HepG2 (cell line): Measurements from ENCODE around the gene ST3GAL4. TPM values are rescaled to one million over a fixed set of nuclear protein-coding genes. Genes with fewer than 3 reads are reported as not detected.
"Not testable (repeated sequence)": the region's sequence is repeated elsewhere in the genome, so short reads cannot be mapped to it uniquely, and the experiment has no call there.

Experiments used
- ATAC-seq: fragments of 200-7000 bp; cut with Tn5 transposase; 3 replicates; pipeline ENCODE4 v1.9.1; 2020; ENCODE audit warnings: mild to moderate bottlenecking, moderate library complexity
- BruUV-seq: library from RNA; stranded (reverse); fragments of 400-500 nt; replicated peaks from 2 replicates; lab custom pipeline; 2021; lab: Mats Ljungman, UMichigan
- CTCF ChIA-PET: fragments of 300-600 bp; formaldehyde crosslinking; extraction: SDS; loops from one replicate; lab custom pipeline; 2021; ENCODE audit warnings: low total read pairs, inconsistent platforms, low intra/inter-chr PET ratio; lab: Yijun Ruan, JAX
- POLR2A ChIA-PET: fragments of 350-600 bp; sonication (Branson Sonifier 250); formaldehyde crosslinking; loops from one replicate; lab custom pipeline; 2020; ENCODE audit warnings: antibody characterized with exemption, inconsistent platforms; lab: Yijun Ruan, JAX
- DNase-seq: peaks from one replicate; pipeline ENCODE4 v3.0.0-alpha.2; 2015; ENCODE audit warnings: low spot score
- FAIRE-seq: peaks from 3 replicates; lab custom pipeline; 2011; peaks lifted over from hg19 to GRCh38; lab: Jason Lieb, UNC
- H2AFZ ChIP-seq: one replicate; pipeline ENCODE4 v1.6.1; 2011; ENCODE audit warnings: low read length, inconsistent platforms
- H3K27ac ChIP-seq: fragments of 300-600 bp; 3 replicates; pipeline ENCODE4 v1.8.0; 2011; ENCODE audit warnings: mixed run types, mild to moderate bottlenecking, mixed read lengths, low read length, inconsistent platforms; ENCODE audit not compliant: insufficient read depth; ENCODE audit errors: extremely low read length
- H3K27me3 ChIP-seq, 2 experiments: fragments of 200-600 bp in 1 of 2; 2 replicates in 1 of 2; 3 replicates in 1 of 2; pipeline versions ENCODE4 v1.6.0 to v1.8.0; 2011; ENCODE audit warnings: low read length in 2 of 2, mild to moderate bottlenecking in 2 of 2, moderate library complexity in 2 of 2, inconsistent platforms in 1 of 2; ENCODE audit not compliant: insufficient read depth in 2 of 2, control insufficient read depth in 1 of 2
- H3K36me3 ChIP-seq, 2 experiments: fragments of 200-600 bp in 1 of 2; replicated peaks in 1 of 2; 2 replicates in 1 of 2; 3 replicates in 1 of 2; pipeline versions ENCODE4 v1.5.1 to v1.8.0; 2011; ENCODE audit warnings: low read length in 2 of 2, inconsistent platforms in 1 of 2; ENCODE audit not compliant: insufficient read depth in 2 of 2, control insufficient read depth in 1 of 2
- H3K4me1 ChIP-seq: 2 replicates; pipeline ENCODE4 v1.5.1; 2012; ENCODE audit warnings: low read length, inconsistent platforms; ENCODE audit not compliant: insufficient read depth
- H3K4me2 ChIP-seq: 2 replicates; pipeline ENCODE4 v1.6.0; 2011; ENCODE audit warnings: low read depth, low read length, inconsistent platforms
- H3K4me3 ChIP-seq, 3 experiments: fragments of 200-600 bp in 1 of 3; sonication (generic), shearing (Covaris generic) in 1 of 3; replicated peaks in 1 of 3; 2 replicates each; pipeline ENCODE4 v1.5.1; 2011 to 2016; ENCODE audit warnings: low read length in 3 of 3, inconsistent platforms in 2 of 3, low read depth in 2 of 3, mild to moderate bottlenecking in 2 of 3, control low read depth in 1 of 3, mixed read lengths in 1 of 3; ENCODE audit not compliant: insufficient read depth in 1 of 3
- H3K79me2 ChIP-seq: one replicate; pipeline ENCODE4 v1.6.1; 2011; ENCODE audit warnings: low read length, inconsistent platforms; ENCODE audit not compliant: insufficient read depth
- H3K9ac ChIP-seq: 2 replicates; pipeline ENCODE4 v1.6.0; 2011; ENCODE audit warnings: mild to moderate bottlenecking, low read depth, low read length, inconsistent platforms; ENCODE audit not compliant: insufficient read depth
- H3K9me3 ChIP-seq: 2 replicates; pipeline ENCODE4 v1.5.1; 2012; ENCODE audit warnings: mild to moderate bottlenecking, low read length
- H4K20me1 ChIP-seq: 2 replicates; pipeline ENCODE4 v1.6.0; 2011; ENCODE audit warnings: inconsistent platforms, mild to moderate bottlenecking, low read length, moderate library complexity; ENCODE audit not compliant: insufficient read depth
- ADNP ChIP-seq: sonication (generic); formaldehyde crosslinking; IDR thresholded peaks from 2 replicates; pipeline ENCODE4 v1.4.0; 2020; ENCODE audit warnings: missing genetic modification reagents
- BRD4 ChIP-seq: sonication (generic); formaldehyde crosslinking; IDR thresholded peaks from 2 replicates; pipeline ENCODE4 v1.4.0; 2020; ENCODE audit warnings: missing genetic modification reagents
- HOXA7 ChIP-seq: sonication (generic); formaldehyde crosslinking; IDR thresholded peaks from 2 replicates; pipeline ENCODE4 v1.8.1; 2022; ENCODE audit warnings: mild to moderate bottlenecking, missing genetic modification reagents, moderate library complexity
- NFRKB ChIP-seq: fragments of 450-650 bp; IDR thresholded peaks from 2 replicates; pipeline ENCODE4 v1.6.1; 2017
- RBM22 ChIP-seq: fragments of 200-400 bp; formaldehyde crosslinking; optimal IDR thresholded peaks from 2 replicates; pipeline ENCODE3; 2017; ENCODE audit warnings: mild to moderate bottlenecking, low read length, moderate library complexity
- SOX6 ChIP-seq, 2 experiments: fragments of 450-650 bp in 1 of 2; sonication (generic) in 1 of 2; formaldehyde crosslinking in 1 of 2; IDR thresholded peaks; 2 replicates each; pipeline versions ENCODE4 v1.4.0 to v1.6.1; 2017 to 2020; ENCODE audit warnings: antibody characterized with exemption in 1 of 2, mild to moderate bottlenecking in 1 of 2, missing genetic modification reagents in 1 of 2
- YY1 ChIP-seq: IDR thresholded peaks from 2 replicates; pipeline ENCODE4 v1.6.1; 2011; ENCODE audit warnings: low read length, low read depth, moderate library complexity, mild to moderate bottlenecking; ENCODE audit not compliant: insufficient read depth, insufficient replicate concordance
- ZFP62 ChIP-seq: sonication (generic); formaldehyde crosslinking; IDR thresholded peaks from 2 replicates; pipeline ENCODE4 v1.4.0; 2020; ENCODE audit warnings: missing genetic modification reagents
- ZSCAN9 ChIP-seq: IDR thresholded peaks from 2 replicates; pipeline ENCODE4 v1.6.1; 2016; ENCODE audit warnings: borderline replicate concordance
- WGBS: methylation state at CpG from one replicate; pipeline ENCODE4 v1.1.6; 2017; ENCODE audit warnings: low lambda C conversion rate; 5-methylcytosine and 5-hydroxymethylcytosine counted together
- in situ Hi-C: cut with HindIII; loops from 2 replicates; pipeline ENCODE4 v1.10.0; 2017; ENCODE audit warnings: low pct_unique_long_range_greater_than_20kb; ENCODE audit not compliant: extremely low pct_ligation_motif_present
- intact Hi-C: fragments of 100-400 bp; cut with micrococcal nuclease; formaldehyde crosslinking; loops from one replicate; pipeline ENCODE4 v1.10.0; 2022; ENCODE audit not compliant: unreplicated experiment
- polyA plus RNA-seq, 8 experiments: library from polyadenylated mRNA; depleted of rRNA in 3 of 8; stranded (reverse) in 7 of 8; unstranded in 1 of 8; fragments of >200 nt; fragmentation: Illumina TruSeq in 4 of 8; extraction: Trizol in 4 of 8; gene quantifications; 2 replicates each; pipeline versions ENCODE4 v1.2.1 to v1.2.3, GENCODE V29; 2011 to 2016; ENCODE audit warnings: low read depth in 4 of 8, missing spikeins in 1 of 8, mixed read lengths in 1 of 8; ENCODE audit not compliant: insufficient read depth in 1 of 8
- total RNA-seq, 5 experiments: library from RNA; depleted of rRNA; stranded (reverse); fragments of >200 nt; fragmentation: Illumina TruSeq; extraction: Trizol; gene quantifications; 2 replicates each; pipeline ENCODE4 v1.2.3, GENCODE V29; 2016; ENCODE audit warnings: low read depth in 1 of 5
- TF ChIP-seq, protein P1 (sequence below): IDR thresholded peaks from 2 replicates; pipeline ENCODE4 v1.6.1; 2016; ENCODE audit warnings: mild to moderate bottlenecking, missing biosample characterization, missing genetic modification reagents

Gene ST3GAL4
- total and polyA plus RNA-seq, 2 of the 13 experiments (the other 11 are each of a cell fraction or from before 2014, with no cell fraction given): 9.1 to 13.3 TPM

DNA sequence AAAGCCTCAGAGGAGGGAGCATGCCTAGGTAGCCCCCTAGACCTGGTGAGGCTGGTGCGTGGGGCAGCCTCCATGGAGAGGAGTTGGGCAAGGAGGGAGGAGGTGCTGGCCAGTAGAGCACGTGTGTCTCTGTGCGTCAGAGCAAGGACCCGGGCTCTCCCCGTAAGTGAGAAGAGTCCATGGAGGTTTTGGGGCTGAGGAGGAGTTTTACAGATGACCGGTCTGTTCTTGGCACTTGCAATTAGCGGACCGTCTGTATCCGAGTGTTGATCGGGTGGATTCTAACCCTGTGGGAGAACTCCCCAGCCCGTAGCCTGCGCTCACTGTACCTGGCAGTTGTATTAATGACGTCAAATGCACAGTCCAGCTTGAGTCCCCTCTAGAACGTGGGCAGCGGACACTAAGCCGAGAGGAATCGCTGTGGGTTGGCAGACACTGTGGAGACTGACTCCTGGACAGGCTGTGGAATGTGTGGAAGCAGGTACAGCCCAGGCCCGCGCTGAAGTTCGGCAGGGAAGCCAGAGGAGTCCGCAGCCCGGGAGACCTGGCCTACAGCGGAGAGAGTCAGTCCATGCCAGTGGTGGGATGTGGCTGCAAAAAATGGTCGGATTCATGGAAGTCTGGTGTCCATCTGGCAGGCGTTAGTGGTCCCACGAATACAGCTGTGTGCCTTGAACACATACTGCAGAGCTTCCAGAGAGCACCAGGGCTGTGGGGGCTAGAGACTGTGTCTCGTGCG is 19.2 kb downstream of the ST3GAL4 start:
- H3K9me3 ChIP-seq, H3K27me3 ChIP-seq, H3K9ac ChIP-seq, H3K36me3 ChIP-seq, H3K4me3 ChIP-seq, H3K4me2 ChIP-seq, DNase-seq, CTCF ChIA-PET, BruUV-seq, intact Hi-C loops, H2AFZ ChIP-seq, FAIRE-seq, H4K20me1 ChIP-seq, H3K4me1 ChIP-seq, H3K27ac ChIP-seq, in situ Hi-C loops: not testable (repeated sequence)
- 96% methylated on average over 15 of the region's 28 CpGs for WGBS
- peaks cover 15% of the 10 kb centered on the region for H3K79me2 ChIP-seq
- POLR2A ChIA-PET: interaction anchor here (0.6 kb wide), 1 partner anchor 66 kb away, joined by 3 read pairs; no protein-coding TSS in a partner anchor
- peak; percentile 23; the same call in 1 of the 3 replicates for ATAC-seq

DNA sequence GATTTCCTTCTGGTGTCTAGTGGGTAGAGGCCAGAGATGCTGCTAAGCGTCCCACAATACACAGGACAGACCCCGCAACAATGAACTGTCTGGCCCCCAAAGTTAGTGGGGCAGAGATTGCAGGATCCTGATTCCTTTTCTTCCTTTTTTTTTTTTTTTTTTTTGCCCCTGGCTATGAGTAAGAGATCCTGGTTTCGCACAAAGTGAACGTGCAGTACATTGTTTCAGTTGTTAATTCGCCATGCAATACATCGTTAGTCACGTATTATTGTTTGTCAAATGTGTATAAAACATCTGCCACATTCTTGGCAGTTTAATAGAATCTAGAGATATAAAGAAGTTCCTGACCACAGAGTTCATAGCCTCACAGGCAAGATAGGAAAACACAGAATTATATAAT is 20.2 kb downstream of the ST3GAL4 start:
- TF ChIP-seq HOXA7 (CRISPR knock-in tag) (no peak), NFRKB (no peak), ZFP62 (CRISPR knock-in tag) (no peak), RBM22 (no peak), ZSCAN9 (CRISPR knock-in tag) (no peak), BRD4 (CRISPR knock-in tag) (no peak), ADNP (no peak), SOX6 (IDR thresholded peaks at IDR 0.05) (no peak), SOX6 (CRISPR knock-in tag; IDR thresholded peaks at IDR 0.05) (no peak), YY1 (no peak)
- TF ChIP-seq, protein P1, sequence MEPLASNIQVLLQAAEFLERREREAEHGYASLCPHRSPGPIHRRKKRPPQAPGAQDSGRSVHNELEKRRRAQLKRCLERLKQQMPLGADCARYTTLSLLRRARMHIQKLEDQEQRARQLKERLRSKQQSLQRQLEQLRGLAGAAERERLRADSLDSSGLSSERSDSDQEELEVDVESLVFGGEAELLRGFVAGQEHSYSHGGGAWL (CRISPR knock-in tag): no peak
- in situ Hi-C loops: no loop called here
- CTCF ChIA-PET: no interaction called here
- H3K4me3 ChIP-seq: no peak overlapping the region
- H3K9ac ChIP-seq: no peak overlapping the region
- FAIRE-seq: no peak
- no peak overlapping the region for H3K27ac ChIP-seq
- 97% methylated on average over 7 of the region's 7 CpGs for WGBS
- H3K9me3 ChIP-seq: no peaks in the 10 kb centered on the region
- peaks cover 15% of the 10 kb centered on the region for H3K79me2 ChIP-seq
- intact Hi-C loops: no loop called here
- ATAC-seq: no peak
- H3K4me1 ChIP-seq: no peaks in the 10 kb centered on the region
- no TSS peak for BruUV-seq
- no peak overlapping the region for H2AFZ ChIP-seq
- DNase-seq: no peak
- no peaks in the 10 kb centered on the region; a peak in 1 of 5 replicates for H3K36me3 ChIP-seq
- H3K27me3 ChIP-seq: no peaks in the 10 kb centered on the region
- H3K4me2 ChIP-seq: no peak overlapping the region
- POLR2A ChIA-PET: no interaction called here
- no peaks in the 10 kb centered on the region for H4K20me1 ChIP-seq
